ENCODE measurements around the gene FLNB. TPM values are rescaled to one million over a fixed set of nuclear protein-coding genes. Genes with fewer than 3 reads are reported as not detected.
A peak's percentile ranks its signal among the peaks of the same experiment; 100 is the strongest.

FLNB gene
- total and polyA plus RNA-seq, 10 of the 15 experiments (the other 5 are each of a cell fraction or from before 2014, with no cell fraction given) = 13.6 to 51.8 (median 26.4) TPM

DNA sequence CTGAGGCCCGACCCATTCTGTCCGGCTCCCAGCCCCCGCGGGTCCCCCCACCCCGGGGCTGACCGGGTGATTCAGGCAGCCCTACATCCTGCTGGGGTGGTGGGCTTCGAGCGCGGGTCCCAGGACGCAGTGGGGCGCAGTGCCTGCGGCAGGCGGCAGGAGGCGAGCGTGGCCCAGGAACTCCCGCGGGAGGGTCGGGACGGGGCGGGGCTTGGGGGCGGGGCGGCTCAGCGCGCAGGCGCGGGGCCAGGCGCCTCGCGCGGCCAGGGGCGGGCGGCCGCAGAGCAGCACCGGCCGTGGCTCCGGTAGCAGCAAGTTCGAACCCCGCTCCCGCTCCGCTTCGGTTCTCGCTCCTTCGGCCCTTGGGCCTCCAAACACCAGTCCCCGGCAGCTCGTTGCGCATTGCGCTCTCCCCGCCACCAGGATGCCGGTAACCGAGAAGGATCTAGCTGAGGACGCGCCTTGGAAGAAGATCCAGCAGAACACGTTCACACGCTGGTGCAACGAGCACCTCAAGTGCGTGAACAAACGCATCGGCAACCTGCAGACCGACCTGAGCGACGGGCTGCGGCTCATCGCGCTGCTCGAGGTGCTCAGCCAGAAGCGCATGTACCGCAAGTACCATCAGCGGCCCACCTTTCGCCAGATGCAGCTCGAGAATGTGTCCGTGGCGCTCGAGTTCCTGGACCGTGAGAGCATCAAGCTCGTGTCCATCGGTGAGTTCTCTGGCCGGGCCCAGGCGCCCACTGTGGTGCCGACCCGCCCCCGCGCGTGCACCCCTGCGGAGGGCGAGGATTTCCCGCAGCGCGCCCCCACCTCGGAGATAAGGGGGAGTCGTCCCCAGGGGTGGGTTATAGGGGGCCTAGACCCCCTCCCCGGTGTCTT lies at the start of gene FLNB (continued):
- TF ChIP-seq, protein P1, sequence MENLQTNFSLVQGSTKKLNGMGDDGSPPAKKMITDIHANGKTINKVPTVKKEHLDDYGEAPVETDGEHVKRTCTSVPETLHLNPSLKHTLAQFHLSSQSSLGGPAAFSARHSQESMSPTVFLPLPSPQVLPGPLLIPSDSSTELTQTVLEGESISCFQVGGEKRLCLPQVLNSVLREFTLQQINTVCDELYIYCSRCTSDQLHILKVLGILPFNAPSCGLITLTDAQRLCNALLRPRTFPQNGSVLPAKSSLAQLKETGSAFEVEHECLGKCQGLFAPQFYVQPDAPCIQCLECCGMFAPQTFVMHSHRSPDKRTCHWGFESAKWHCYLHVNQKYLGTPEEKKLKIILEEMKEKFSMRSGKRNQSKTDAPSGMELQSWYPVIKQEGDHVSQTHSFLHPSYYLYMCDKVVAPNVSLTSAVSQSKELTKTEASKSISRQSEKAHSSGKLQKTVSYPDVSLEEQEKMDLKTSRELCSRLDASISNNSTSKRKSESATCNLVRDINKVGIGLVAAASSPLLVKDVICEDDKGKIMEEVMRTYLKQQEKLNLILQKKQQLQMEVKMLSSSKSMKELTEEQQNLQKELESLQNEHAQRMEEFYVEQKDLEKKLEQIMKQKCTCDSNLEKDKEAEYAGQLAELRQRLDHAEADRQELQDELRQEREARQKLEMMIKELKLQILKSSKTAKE (IDR thresholded peaks at IDR 0.05; ENCODE audit: low read depth, poor library complexity, severe bottlenecking) = no peak
- TF ChIP-seq PML (IDR thresholded peaks at IDR 0.05; ENCODE audit: low read length) (no peak), FOS (IDR thresholded peaks at IDR 0.05; ENCODE audit: borderline replicate concordance, extremely low read depth, insufficient read length) (no peak), RAD21 (IDR thresholded peaks at IDR 0.05; ENCODE audit: insufficient read depth, low read depth, low read length) (peak; percentile 91), BMI1 (IDR thresholded peaks at IDR 0.05; ENCODE audit: borderline replicate concordance) (no peak), HCFC1 (IDR thresholded peaks at IDR 0.05; ENCODE audit: low read length) (peak; percentile 14; the same call in 1 of the 2 replicates), IKZF2 (IDR thresholded peaks at IDR 0.05) (no peak; a peak in 1 of 4 replicates), SIX5 (IDR thresholded peaks at IDR 0.05; ENCODE audit: low read depth, low read length, severe bottlenecking) (no peak), JUND (IDR thresholded peaks at IDR 0.05; ENCODE audit: low read depth, low read length) (no peak), TBL1XR1 (IDR thresholded peaks at IDR 0.05; ENCODE audit: low read depth, low read length) (no peak), HDGF (IDR thresholded peaks at IDR 0.05) (0 out of 2 replicates have a peak, but pooled peaks have one; percentile 36), RFX5 (IDR thresholded peaks at IDR 0.05; ENCODE audit: low read depth, low read length) (no peak), NFIC (IDR thresholded peaks at IDR 0.05; ENCODE audit: low read depth, low read length) (no peak), NFYA (IDR thresholded peaks at IDR 0.05; ENCODE audit: borderline replicate concordance, low read depth, low read length) (no peak), POLR2AphosphoS5 (IDR thresholded peaks at IDR 0.05; ENCODE audit: low read length) (peak; percentile 77), CREM (IDR thresholded peaks at IDR 0.05; ENCODE audit: low read depth) (0 out of 2 replicates have a peak, but pooled peaks have one; percentile 20), RELB (IDR thresholded peaks at IDR 0.05; ENCODE audit: low read depth) (no peak), CHD4 (IDR thresholded peaks at IDR 0.05) (no peak; the same call in 1 of the 2 replicates), NR2C1 (IDR thresholded peaks at IDR 0.05) (no peak)
- TF ChIP-seq, protein P2, sequence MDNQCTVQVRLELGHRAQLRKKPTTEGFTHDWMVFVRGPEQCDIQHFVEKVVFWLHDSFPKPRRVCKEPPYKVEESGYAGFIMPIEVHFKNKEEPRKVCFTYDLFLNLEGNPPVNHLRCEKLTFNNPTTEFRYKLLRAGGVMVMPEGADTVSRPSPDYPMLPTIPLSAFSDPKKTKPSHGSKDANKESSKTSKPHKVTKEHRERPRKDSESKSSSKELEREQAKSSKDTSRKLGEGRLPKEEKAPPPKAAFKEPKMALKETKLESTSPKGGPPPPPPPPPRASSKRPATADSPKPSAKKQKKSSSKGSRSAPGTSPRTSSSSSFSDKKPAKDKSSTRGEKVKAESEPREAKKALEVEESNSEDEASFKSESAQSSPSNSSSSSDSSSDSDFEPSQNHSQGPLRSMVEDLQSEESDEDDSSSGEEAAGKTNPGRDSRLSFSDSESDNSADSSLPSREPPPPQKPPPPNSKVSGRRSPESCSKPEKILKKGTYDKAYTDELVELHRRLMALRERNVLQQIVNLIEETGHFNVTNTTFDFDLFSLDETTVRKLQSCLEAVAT (IDR thresholded peaks at IDR 0.05) = peak; percentile 62; the same call in 1 of the 2 replicates
- TF ChIP-seq, protein P3, sequence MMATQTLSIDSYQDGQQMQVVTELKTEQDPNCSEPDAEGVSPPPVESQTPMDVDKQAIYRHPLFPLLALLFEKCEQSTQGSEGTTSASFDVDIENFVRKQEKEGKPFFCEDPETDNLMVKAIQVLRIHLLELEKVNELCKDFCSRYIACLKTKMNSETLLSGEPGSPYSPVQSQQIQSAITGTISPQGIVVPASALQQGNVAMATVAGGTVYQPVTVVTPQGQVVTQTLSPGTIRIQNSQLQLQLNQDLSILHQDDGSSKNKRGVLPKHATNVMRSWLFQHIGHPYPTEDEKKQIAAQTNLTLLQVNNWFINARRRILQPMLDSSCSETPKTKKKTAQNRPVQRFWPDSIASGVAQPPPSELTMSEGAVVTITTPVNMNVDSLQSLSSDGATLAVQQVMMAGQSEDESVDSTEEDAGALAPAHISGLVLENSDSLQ (IDR thresholded peaks at IDR 0.05) = peak; percentile 6; the same call in 1 of the 2 replicates
- TF ChIP-seq, protein P4, sequence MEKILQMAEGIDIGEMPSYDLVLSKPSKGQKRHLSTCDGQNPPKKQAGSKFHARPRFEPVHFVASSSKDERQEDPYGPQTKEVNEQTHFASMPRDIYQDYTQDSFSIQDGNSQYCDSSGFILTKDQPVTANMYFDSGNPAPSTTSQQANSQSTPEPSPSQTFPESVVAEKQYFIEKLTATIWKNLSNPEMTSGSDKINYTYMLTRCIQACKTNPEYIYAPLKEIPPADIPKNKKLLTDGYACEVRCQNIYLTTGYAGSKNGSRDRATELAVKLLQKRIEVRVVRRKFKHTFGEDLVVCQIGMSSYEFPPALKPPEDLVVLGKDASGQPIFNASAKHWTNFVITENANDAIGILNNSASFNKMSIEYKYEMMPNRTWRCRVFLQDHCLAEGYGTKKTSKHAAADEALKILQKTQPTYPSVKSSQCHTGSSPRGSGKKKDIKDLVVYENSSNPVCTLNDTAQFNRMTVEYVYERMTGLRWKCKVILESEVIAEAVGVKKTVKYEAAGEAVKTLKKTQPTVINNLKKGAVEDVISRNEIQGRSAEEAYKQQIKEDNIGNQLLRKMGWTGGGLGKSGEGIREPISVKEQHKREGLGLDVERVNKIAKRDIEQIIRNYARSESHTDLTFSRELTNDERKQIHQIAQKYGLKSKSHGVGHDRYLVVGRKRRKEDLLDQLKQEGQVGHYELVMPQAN (conservative IDR thresholded peaks at IDR 0.05) = peak; percentile 73

Measured in GM12878 (cell line).